SK-N-MC (cell line): ENCODE data around the gene TTC28.
"Not testable (repeated sequence)": the region's sequence is repeated elsewhere in the genome, so short reads cannot be mapped to it uniquely, and the experiment has no call there.

Experiments used
- DNase-seq: peaks from one replicate; pipeline ENCODE4 v3.0.0-alpha.2; 2011; ENCODE audit warnings: low read depth, low spot score
- H3K27ac ChIP-seq: fragments of 200-600 bp; sonication (generic); 2 replicates; pipeline ENCODE4 v1.5.1; 2016; ENCODE audit warnings: mixed run types
- H3K36me3 ChIP-seq: fragments of 200-600 bp; sonication (generic); 2 replicates; pipeline ENCODE4 v1.6.1; 2017; ENCODE audit warnings: antibody characterized with exemption, low read length, mixed read lengths; ENCODE audit not compliant: insufficient read depth
- H3K4me3 ChIP-seq: fragments of 200-600 bp; sonication (generic); 2 replicates; pipeline ENCODE4 v1.5.1; 2016
- H3K9ac ChIP-seq: fragments of 200-600 bp; sonication (generic); 2 replicates; pipeline ENCODE4 v1.8.0; 2017; ENCODE audit warnings: mixed run types, mixed read lengths; ENCODE audit not compliant: insufficient read length
- H3K9me3 ChIP-seq: fragments of 200-600 bp; sonication (generic); 2 replicates; pipeline ENCODE4 v1.6.1; 2017; ENCODE audit warnings: low read depth, mild to moderate bottlenecking, antibody characterized with exemption, low read length, moderate library complexity, mixed read lengths
- EZH2 ChIP-seq: fragments of 200-600 bp; sonication (generic); IDR thresholded peaks from one replicate; pipeline ENCODE4 v1.6.1; 2017; ENCODE audit warnings: antibody characterized with exemption
- FOXP2 ChIP-seq: optimal IDR thresholded peaks from 2 replicates; pipeline ENCODE3; 2011; ENCODE audit warnings: mild to moderate bottlenecking, moderate library complexity; ENCODE audit not compliant: insufficient read depth; ENCODE audit errors: extremely low read length, control extremely low read depth
- POLR2AphosphoS5 ChIP-seq: IDR thresholded peaks from 2 replicates; pipeline ENCODE4 v1.6.1; 2012; ENCODE audit warnings: mild to moderate bottlenecking, low read depth, low read length, borderline replicate concordance

TTC28 gene

GRCh38 chr22:28711341-28711740 is 31.7 kb upstream of the TTC28 start:
- peak overlapping the region; percentile 53 for H3K4me3 ChIP-seq
- H3K27ac ChIP-seq = peak overlapping the region; percentile 92
- H3K9me3 ChIP-seq = no peaks in the 10 kb centered on the region
- DNase-seq = no peak
- H3K9ac ChIP-seq = peak overlapping the region; percentile 14
- no peak for TF ChIP-seq POLR2AphosphoS5
- TF ChIP-seq FOXP2 = no peak
- no peak for TF ChIP-seq EZH2
- H3K36me3 ChIP-seq = peaks cover 23% of the 10 kb centered on the region

GRCh38 chr22:28710576-28711191 is 31.0 kb upstream of the TTC28 start:
- no peaks in the 10 kb centered on the region for H3K9me3 ChIP-seq
- peak; percentile 50 for DNase-seq
- H3K36me3 ChIP-seq = peaks cover 23% of the 10 kb centered on the region
- H3K9ac ChIP-seq = peak overlapping the region; percentile 14
- TF ChIP-seq POLR2AphosphoS5 (no peak), EZH2 (no peak), FOXP2 (no peak)
- peak overlapping the region; percentile 92 for H3K27ac ChIP-seq
- H3K4me3 ChIP-seq = peak overlapping the region; percentile 53

- Histone ChIP-seq H3K9me3 (no peaks in the 10 kb centered on the region), H3K4me3 (peak overlapping the region; percentile 53), H3K27ac (peak overlapping the region; percentile 92), H3K9ac (no peak overlapping the region), H3K36me3 (peaks cover 23% of the 10 kb centered on the region)
- no peak for DNase-seq
- no peak for TF ChIP-seq EZH2
- TF ChIP-seq POLR2AphosphoS5 = no peak
- no peak for TF ChIP-seq FOXP2
These were observed 30.5 kb upstream of the TTC28 start for GRCh38 chr22:28710107-28710506.

- peaks cover 27% of the 10 kb centered on the region for H3K36me3 ChIP-seq
- H3K9me3 ChIP-seq = no peaks in the 10 kb centered on the region
- H3K4me3 ChIP-seq = no peak overlapping the region
- TF ChIP-seq FOXP2 (no peak), POLR2AphosphoS5 (no peak), EZH2 (no peak)
- no peak overlapping the region for H3K9ac ChIP-seq
- DNase-seq = no peak
- no peak overlapping the region for H3K27ac ChIP-seq
These were observed 27.2 kb upstream of the TTC28 start for GRCh38 chr22:28706845-28707244.

GRCh38 chr22:28703436-28703835 is 23.8 kb upstream of the TTC28 start:
- Histone ChIP-seq H3K36me3 (peaks cover 15% of the 10 kb centered on the region), H3K4me3 (no peak overlapping the region), H3K9ac (no peak overlapping the region), H3K9me3 (no peaks in the 10 kb centered on the region), H3K27ac (no peak overlapping the region)
- TF ChIP-seq POLR2AphosphoS5 = no peak
- TF ChIP-seq EZH2 = no peak
- no peak for TF ChIP-seq FOXP2
- no peak for DNase-seq

- Histone ChIP-seq H3K27ac (no peak overlapping the region), H3K4me3 (no peak overlapping the region), H3K9me3 (no peaks in the 10 kb centered on the region), H3K9ac (no peak overlapping the region), H3K36me3 (peaks cover 15% of the 10 kb centered on the region)
- no peak for TF ChIP-seq FOXP2
- TF ChIP-seq EZH2 = no peak
- no peak for TF ChIP-seq POLR2AphosphoS5
- DNase-seq = no peak
These were observed 23.3 kb upstream of the TTC28 start for GRCh38 chr22:28702891-28703290.

GRCh38 chr22:28693041-28693760 is 13.6 kb upstream of the TTC28 start:
- H3K4me3 ChIP-seq, H3K36me3 ChIP-seq: not testable (repeated sequence)

GRCh38 chr22:28689796-28690195 is 10.2 kb upstream of the TTC28 start:
- not testable (repeated sequence) for DNase-seq, H3K36me3 ChIP-seq, H3K4me3 ChIP-seq, H3K9ac ChIP-seq, H3K9me3 ChIP-seq, H3K27ac ChIP-seq

More at GRCh38 chr22:28693041-28693760, 13.6 kb upstream of the TTC28 start:
- H3K27ac ChIP-seq, H3K9me3 ChIP-seq, DNase-seq, H3K9ac ChIP-seq: not testable (repeated sequence)

GRCh38 chr22:28682966-28683365 is 3.3 kb upstream of the TTC28 start:
- H3K27ac ChIP-seq, DNase-seq, H3K9ac ChIP-seq, H3K36me3 ChIP-seq, H3K4me3 ChIP-seq, H3K9me3 ChIP-seq: not testable (repeated sequence)

- DNase-seq, H3K27ac ChIP-seq, H3K4me3 ChIP-seq, H3K36me3 ChIP-seq, H3K9me3 ChIP-seq, H3K9ac ChIP-seq: not testable (repeated sequence)
These were observed 1.3 kb upstream of the TTC28 start for GRCh38 chr22:28680813-28681490.
